ENCODE measurements around the gene EGFL6.

The EGFL6 gene

DNA sequence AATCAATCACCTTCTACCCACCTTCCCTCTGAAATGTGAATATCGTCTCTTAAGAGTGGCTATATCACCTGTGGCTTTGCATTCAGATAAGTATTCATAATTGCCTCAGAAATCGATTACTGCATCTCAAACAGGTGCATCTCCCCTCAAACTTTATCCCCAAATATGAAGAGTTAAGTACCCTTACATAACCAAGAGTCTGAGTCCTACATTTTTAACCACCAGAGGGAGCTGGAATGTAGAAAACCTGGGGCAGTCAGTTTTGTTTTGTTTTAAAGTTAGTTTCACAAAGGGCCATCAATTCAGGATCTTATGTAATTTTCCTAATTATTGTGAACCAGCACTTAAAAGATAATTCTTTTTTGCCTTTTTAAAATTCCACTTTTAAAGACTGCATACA is 89.2 kb downstream of the EGFL6 start:
- TF ChIP-seq, protein P1, sequence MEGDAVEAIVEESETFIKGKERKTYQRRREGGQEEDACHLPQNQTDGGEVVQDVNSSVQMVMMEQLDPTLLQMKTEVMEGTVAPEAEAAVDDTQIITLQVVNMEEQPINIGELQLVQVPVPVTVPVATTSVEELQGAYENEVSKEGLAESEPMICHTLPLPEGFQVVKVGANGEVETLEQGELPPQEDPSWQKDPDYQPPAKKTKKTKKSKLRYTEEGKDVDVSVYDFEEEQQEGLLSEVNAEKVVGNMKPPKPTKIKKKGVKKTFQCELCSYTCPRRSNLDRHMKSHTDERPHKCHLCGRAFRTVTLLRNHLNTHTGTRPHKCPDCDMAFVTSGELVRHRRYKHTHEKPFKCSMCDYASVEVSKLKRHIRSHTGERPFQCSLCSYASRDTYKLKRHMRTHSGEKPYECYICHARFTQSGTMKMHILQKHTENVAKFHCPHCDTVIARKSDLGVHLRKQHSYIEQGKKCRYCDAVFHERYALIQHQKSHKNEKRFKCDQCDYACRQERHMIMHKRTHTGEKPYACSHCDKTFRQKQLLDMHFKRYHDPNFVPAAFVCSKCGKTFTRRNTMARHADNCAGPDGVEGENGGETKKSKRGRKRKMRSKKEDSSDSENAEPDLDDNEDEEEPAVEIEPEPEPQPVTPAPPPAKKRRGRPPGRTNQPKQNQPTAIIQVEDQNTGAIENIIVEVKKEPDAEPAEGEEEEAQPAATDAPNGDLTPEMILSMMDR (IDR thresholded peaks at IDR 0.05), result peak; percentile 45; the same call in 1 of the 2 replicates

DNA sequence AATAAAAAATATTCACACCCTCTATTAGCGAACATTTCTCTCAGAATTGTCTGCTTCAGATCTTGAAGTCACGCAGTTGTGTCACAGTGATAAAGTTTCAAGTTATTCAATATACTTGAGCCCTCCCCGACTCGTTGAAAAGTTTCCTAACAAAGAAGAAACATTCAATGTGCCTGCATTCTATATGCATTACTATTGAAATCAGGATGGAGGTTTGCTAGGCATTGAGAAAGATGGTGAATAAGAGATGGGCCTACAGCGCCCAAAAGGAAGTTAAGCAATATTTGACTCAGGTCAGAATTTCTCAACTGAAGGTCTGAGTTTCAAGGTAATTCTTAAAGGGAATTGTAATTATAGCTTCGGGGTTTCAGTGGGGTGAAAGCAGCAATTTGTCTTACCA is 89.7 kb downstream of the EGFL6 start:
- TF ChIP-seq, protein P1 (IDR thresholded peaks at IDR 0.05), result no peak

DNA sequence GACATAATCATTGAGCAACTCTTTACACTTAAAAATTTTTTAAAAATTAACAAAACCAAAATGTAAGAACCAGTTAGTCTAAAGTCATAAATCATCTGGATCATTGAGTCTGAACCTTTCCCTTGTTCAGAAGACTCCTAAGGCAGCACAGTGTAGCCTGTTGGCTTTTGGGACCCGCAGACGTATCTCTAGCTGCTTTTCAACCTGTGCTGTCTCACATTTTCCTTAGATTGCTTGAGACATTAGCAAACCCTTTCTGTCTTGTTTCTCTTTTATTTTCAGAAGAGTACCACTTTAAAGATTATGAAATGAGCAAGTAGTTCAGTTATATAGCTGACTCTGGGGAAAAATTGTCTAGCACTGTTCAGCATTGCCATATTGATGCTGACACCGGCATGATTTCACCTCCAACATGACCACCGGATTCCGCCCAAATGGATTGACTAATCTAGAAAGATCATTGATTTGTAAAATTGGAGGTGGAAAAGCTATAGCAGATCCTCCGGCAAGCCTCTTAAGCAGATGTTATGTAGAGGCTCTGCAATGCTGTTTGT is 92.4 kb downstream of the EGFL6 start:
- TF ChIP-seq, protein P1 (IDR thresholded peaks at IDR 0.05), result no peak

DNA sequence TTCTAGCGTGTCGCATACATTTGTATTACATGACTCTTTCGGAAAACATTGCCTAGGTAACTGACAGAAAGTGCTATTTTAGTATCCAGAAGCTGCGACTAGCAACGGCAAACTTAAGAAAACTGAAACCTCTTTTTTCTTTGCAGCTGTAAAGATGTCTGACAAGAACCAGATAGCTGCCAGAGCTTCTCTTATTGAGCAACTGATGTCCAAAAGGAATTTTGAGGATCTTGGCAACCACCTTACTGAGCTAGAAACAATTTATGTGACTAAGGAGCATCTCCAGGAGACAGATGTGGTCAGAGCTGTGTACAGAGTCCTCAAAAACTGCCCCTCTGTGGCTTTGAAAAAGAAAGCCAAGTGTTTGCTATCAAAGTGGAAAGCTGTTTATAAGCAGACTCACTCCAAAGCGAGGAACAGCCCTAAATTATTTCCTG is 93.0 kb downstream of the EGFL6 start:
- TF ChIP-seq, protein P1 (IDR thresholded peaks at IDR 0.05), result no peak

DNA sequence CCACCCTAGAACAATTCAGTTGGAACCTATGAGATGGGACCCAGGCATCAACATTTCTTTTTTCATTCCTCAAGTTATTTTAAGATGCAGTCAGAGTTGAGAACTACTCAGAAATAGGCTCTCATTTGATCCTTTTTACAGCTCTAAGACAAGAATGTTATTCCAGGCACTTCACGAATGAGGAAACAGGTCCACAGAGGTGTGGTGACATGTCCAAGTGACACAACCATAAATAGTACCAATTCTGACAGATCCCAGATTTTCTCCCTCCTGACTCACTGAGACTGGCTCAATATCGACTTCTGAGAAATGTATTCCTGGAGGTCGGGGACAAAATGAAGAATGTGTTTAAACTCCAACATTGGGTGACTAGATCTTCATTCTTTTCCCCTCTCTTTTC is 94.6 kb downstream of the EGFL6 start:
- TF ChIP-seq, protein P1 (IDR thresholded peaks at IDR 0.05), result no peak

DNA sequence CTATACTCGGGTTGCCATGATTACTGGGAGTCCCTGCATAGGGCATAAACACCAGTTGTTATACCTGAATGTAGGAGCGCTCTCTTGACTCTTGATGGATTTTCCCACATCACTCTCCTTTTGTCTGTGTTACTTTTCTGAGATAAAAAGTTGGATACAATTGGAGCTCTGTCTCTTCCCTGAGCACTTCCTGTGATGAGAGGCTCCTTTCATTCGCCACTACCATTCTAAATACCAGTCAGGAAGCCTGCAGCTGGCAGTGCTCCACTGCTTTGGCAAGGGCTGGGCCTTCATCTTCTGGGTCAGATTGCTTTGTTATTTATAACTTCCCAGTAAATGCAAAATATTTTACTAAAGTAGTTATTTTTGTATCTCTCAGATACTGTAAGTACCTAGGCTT is 97.4 kb downstream of the EGFL6 start:
- TF ChIP-seq, protein P1 (IDR thresholded peaks at IDR 0.05), result no peak

DNA sequence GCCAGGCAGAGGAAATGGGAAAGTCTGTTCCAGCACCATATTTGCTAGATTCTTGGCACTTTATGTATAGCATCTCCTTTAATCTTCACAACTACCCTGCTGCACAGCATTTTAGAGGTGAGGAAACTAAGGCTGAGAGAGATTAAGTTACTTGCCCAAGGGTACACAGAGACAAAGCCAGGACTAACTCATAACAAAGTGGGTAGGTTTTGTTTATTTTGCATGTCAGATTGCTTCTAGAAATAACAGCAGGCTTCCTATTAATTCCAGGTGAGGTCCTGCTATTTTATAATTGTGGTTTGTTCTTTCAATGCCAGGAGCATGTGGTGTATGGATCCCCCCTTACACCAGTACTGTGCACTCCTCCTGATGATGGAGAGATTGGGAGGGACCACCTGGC is 98.5 kb downstream of the EGFL6 start:
- TF ChIP-seq, protein P1 (IDR thresholded peaks at IDR 0.05), result no peak

DNA sequence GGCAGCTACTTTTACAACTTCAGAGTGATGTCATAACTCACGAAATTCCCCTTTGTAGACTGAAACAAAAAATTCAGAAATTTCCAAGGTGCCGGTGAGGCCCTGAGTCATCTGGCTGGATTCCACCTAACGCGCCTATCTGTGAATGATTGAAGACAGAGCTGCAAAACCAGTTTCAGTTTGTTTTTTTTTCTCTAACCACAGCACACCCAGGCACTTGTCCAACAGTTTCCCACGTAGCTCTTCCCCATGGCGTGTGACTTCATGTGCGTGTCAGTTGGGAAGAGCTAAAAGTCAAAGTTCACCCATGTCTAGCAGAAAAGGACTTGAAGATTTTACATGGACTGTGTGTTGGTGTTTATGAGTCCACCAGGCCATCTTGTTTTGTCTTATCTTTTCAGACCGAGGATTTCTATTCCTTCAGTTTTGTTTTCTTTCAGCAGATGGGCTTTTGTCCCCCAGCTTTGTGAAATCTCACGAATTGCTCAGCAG is 99.9 kb downstream of the EGFL6 start:
- TF ChIP-seq, protein P1 (IDR thresholded peaks at IDR 0.05), result no peak

Data from LNCAP (cell line).